K562 (cell line): ENCODE measurements around the gene SERTAD1. TPM values are rescaled to one million over a fixed set of nuclear protein-coding genes. Genes with fewer than 3 reads are reported as not detected.

Source experiments
- CC2D1A ChIP-seq: fragments of 450-650 bp; IDR thresholded peaks from 2 replicates; pipeline ENCODE4 v1.6.1; 2017; ENCODE audit warnings: mild to moderate bottlenecking
- DPF2 ChIP-seq: fragments of 450-650 bp; IDR thresholded peaks from 2 replicates; pipeline ENCODE4 v1.6.1; 2016
- EZH2 ChIP-seq: IDR thresholded peaks from 2 replicates; pipeline ENCODE4 v1.6.1; 2012; ENCODE audit warnings: low read depth, mild to moderate bottlenecking, inconsistent platforms, low read length, borderline replicate concordance
- HDAC2 ChIP-seq: fragments of 450-650 bp; IDR thresholded peaks from 2 replicates; pipeline ENCODE4 v1.6.1; 2016; ENCODE audit warnings: mild to moderate bottlenecking
- MTA2 ChIP-seq: fragments of 450-650 bp; IDR thresholded peaks from 2 replicates; pipeline ENCODE4 v1.6.1; 2016; ENCODE audit warnings: low read depth
- NONO ChIP-seq, 2 experiments: fragments of 200-400 bp in 1 of 2; fragments of 450-650 bp in 1 of 2; formaldehyde crosslinking in 1 of 2; IDR thresholded peaks; 2 replicates each; pipeline ENCODE4 v1.6.1; 2017; ENCODE audit warnings: low read depth in 2 of 2, mild to moderate bottlenecking in 2 of 2, moderate library complexity in 2 of 2, low read length in 1 of 2
- SIRT6 ChIP-seq: IDR thresholded peaks from one replicate; pipeline ENCODE4 v1.6.1; 2012; ENCODE audit warnings: low read depth, mild to moderate bottlenecking, control low read depth, inconsistent platforms, low read length, moderate library complexity
- ZFX ChIP-seq: sonication (generic); formaldehyde crosslinking; IDR thresholded peaks from 2 replicates; pipeline ENCODE4 v1.8.0; 2022; ENCODE audit warnings: mild to moderate bottlenecking, missing genetic modification reagents, moderate library complexity
- ZNF263 ChIP-seq: sonication (generic); formaldehyde crosslinking; IDR thresholded peaks from 2 replicates; pipeline ENCODE4 v1.8.0; 2022; ENCODE audit warnings: mild to moderate bottlenecking, missing genetic modification reagents, borderline replicate concordance
- ZNF551 ChIP-seq: fragments of 250-450 bp; sonication (Bioruptor Pico); IDR thresholded peaks from 2 replicates; pipeline ENCODE4 v1.5.0; 2021; ENCODE audit warnings: mild to moderate bottlenecking, moderate library complexity
- ZNF57 ChIP-seq: fragments of 450-650 bp; formaldehyde crosslinking; IDR thresholded peaks from 2 replicates; pipeline ENCODE4 v1.4.0; 2020; ENCODE audit warnings: mild to moderate bottlenecking, moderate library complexity
- ZSCAN32 ChIP-seq: fragments of 450-650 bp; formaldehyde crosslinking; IDR thresholded peaks from 2 replicates; pipeline ENCODE4 v1.4.0; 2020; ENCODE audit warnings: mild to moderate bottlenecking, moderate library complexity
- ZZZ3 ChIP-seq: fragments of 450-650 bp; IDR thresholded peaks from 2 replicates; pipeline ENCODE4 v1.6.1; 2016; ENCODE audit warnings: antibody characterized with exemption, mild to moderate bottlenecking, moderate library complexity
- polyA plus RNA-seq, 8 experiments: library from polyadenylated mRNA; depleted of rRNA in 4 of 8; stranded (reverse) in 5 of 8; unstranded in 3 of 8; fragments of >200 nt; fragmentation: Nextera tagmentation in 2 of 8; fragmentation: Illumina TruSeq in 1 of 8; extraction: Ambion mirVana in 2 of 8; extraction: Trizol in 1 of 8; gene quantifications; 2 replicates each; pipeline versions ENCODE4 v1.2.1 to v1.2.3, GENCODE V29; 2011 to 2014; ENCODE audit warnings: inconsistent platforms in 1 of 8, missing spikeins in 1 of 8
- total RNA-seq, 7 experiments: library from RNA; depleted of rRNA in 6 of 7; stranded (reverse); fragments of >200 nt in 6 of 7; fragmentation: Illumina TruSeq in 2 of 7; extraction: Trizol in 2 of 7; gene quantifications; 2 replicates each; pipeline versions ENCODE4 v1.2.1 to v1.2.3, GENCODE V29; 2011 to 2021; ENCODE audit warnings: low replicate concordance in 1 of 7
- TF ChIP-seq, protein P1 (sequence below): fragments of 250-450 bp; sonication (Bioruptor Pico); IDR thresholded peaks from 2 replicates; pipeline ENCODE4 v1.9.0; 2021; ENCODE audit warnings: mild to moderate bottlenecking, inconsistent platforms
- TF ChIP-seq, protein P2 (sequence below): fragments of 450-650 bp; IDR thresholded peaks from 2 replicates; pipeline ENCODE4 v1.6.1; 2016; ENCODE audit warnings: borderline replicate concordance
- TF ChIP-seq, protein P3 (sequence below): fragments of 250-450 bp; sonication (Bioruptor Pico); IDR thresholded peaks from 2 replicates; pipeline ENCODE4 v1.5.0; 2020; ENCODE audit warnings: mild to moderate bottlenecking, borderline replicate concordance
- TF ChIP-seq, protein P4 (sequence below): fragments of 450-650 bp; formaldehyde crosslinking; IDR thresholded peaks from 2 replicates; pipeline ENCODE4 v1.4.0; 2020; ENCODE audit warnings: mild to moderate bottlenecking, mixed read lengths
- TF ChIP-seq, protein P5 (sequence below), 2 experiments: fragments of 450-650 bp; conservative IDR thresholded peaks; 2 replicates each; pipeline ENCODE4 v1.6.1; 2017; ENCODE audit warnings: mild to moderate bottlenecking in 2 of 2, moderate library complexity in 2 of 2

The SERTAD1 gene
- total and polyA plus RNA-seq, 9 of the 15 experiments (the other 6 are each of a cell fraction or from before 2014, with no cell fraction given): 0.15 to 8.7 (median 4.9) TPM

DNA sequence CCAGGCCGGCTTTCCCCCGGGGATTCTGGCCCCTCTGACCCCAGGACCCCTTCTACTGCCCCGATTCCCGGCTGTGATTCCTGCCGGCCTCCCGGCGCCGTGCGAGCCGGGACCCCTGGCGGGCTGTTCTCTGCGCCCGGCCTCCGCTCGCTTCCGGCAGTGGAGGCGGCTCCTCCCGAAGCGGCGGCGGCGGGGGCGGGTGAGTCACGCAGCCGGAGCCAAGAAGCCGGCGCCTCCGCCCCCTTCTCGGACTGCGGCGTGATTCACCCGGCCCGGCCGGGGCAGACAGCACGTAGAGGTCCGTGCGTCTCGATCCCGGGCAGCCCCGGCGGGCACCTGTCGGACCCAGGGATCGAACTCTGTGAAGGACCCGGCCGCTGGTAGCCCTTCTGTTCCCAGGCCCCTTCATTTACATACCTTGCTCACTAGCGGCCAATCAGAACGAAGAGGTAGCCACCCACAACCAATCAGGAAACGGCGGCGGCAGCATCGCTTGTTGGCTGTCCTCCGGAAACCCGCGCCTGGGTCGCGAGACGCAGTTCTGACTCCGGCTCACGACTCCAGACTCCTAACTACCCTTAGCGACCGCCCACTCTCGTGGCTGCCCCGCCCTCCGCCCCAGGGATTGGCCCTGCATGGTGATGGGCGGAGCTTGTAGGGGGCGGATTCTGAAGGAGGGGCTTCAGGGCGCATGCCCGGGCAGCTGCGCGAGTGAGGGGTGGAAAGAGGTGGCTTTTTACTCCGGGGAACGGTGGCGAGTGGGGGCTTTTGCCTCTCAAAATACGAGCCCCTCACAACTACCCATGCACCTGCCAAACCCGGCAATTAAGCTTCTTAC lies at the start of gene SERTAD1 (continued):
- TF ChIP-seq, protein P1, sequence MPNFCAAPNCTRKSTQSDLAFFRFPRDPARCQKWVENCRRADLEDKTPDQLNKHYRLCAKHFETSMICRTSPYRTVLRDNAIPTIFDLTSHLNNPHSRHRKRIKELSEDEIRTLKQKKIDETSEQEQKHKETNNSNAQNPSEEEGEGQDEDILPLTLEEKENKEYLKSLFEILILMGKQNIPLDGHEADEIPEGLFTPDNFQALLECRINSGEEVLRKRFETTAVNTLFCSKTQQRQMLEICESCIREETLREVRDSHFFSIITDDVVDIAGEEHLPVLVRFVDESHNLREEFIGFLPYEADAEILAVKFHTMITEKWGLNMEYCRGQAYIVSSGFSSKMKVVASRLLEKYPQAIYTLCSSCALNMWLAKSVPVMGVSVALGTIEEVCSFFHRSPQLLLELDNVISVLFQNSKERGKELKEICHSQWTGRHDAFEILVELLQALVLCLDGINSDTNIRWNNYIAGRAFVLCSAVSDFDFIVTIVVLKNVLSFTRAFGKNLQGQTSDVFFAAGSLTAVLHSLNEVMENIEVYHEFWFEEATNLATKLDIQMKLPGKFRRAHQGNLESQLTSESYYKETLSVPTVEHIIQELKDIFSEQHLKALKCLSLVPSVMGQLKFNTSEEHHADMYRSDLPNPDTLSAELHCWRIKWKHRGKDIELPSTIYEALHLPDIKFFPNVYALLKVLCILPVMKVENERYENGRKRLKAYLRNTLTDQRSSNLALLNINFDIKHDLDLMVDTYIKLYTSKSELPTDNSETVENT (CRISPR knock-in tag): peak; percentile 10; the same call in 1 of the 2 replicates
- 0 out of 2 replicates have a peak, but pooled peaks have one; percentile 40 for TF ChIP-seq DPF2
- peak; percentile 81 for TF ChIP-seq ZFX
- TF ChIP-seq ZNF57 (CRISPR knock-in tag): no peak
- TF ChIP-seq ZNF263 (CRISPR knock-in tag): no peak
- no peak for TF ChIP-seq MTA2
- TF ChIP-seq, protein P2, sequence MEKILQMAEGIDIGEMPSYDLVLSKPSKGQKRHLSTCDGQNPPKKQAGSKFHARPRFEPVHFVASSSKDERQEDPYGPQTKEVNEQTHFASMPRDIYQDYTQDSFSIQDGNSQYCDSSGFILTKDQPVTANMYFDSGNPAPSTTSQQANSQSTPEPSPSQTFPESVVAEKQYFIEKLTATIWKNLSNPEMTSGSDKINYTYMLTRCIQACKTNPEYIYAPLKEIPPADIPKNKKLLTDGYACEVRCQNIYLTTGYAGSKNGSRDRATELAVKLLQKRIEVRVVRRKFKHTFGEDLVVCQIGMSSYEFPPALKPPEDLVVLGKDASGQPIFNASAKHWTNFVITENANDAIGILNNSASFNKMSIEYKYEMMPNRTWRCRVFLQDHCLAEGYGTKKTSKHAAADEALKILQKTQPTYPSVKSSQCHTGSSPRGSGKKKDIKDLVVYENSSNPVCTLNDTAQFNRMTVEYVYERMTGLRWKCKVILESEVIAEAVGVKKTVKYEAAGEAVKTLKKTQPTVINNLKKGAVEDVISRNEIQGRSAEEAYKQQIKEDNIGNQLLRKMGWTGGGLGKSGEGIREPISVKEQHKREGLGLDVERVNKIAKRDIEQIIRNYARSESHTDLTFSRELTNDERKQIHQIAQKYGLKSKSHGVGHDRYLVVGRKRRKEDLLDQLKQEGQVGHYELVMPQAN: peak; percentile 35; the same call in 1 of the 2 replicates
- no peak for TF ChIP-seq ZNF551 (CRISPR knock-in tag)
- TF ChIP-seq, protein P3, sequence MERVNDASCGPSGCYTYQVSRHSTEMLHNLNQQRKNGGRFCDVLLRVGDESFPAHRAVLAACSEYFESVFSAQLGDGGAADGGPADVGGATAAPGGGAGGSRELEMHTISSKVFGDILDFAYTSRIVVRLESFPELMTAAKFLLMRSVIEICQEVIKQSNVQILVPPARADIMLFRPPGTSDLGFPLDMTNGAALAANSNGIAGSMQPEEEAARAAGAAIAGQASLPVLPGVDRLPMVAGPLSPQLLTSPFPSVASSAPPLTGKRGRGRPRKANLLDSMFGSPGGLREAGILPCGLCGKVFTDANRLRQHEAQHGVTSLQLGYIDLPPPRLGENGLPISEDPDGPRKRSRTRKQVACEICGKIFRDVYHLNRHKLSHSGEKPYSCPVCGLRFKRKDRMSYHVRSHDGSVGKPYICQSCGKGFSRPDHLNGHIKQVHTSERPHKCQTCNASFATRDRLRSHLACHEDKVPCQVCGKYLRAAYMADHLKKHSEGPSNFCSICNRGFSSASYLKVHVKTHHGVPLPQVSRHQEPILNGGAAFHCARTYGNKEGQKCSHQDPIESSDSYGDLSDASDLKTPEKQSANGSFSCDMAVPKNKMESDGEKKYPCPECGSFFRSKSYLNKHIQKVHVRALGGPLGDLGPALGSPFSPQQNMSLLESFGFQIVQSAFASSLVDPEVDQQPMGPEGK (CRISPR knock-in tag): no peak
- peak; percentile 34 for TF ChIP-seq HDAC2
- no peak for TF ChIP-seq CC2D1A
- TF ChIP-seq, protein P4, sequence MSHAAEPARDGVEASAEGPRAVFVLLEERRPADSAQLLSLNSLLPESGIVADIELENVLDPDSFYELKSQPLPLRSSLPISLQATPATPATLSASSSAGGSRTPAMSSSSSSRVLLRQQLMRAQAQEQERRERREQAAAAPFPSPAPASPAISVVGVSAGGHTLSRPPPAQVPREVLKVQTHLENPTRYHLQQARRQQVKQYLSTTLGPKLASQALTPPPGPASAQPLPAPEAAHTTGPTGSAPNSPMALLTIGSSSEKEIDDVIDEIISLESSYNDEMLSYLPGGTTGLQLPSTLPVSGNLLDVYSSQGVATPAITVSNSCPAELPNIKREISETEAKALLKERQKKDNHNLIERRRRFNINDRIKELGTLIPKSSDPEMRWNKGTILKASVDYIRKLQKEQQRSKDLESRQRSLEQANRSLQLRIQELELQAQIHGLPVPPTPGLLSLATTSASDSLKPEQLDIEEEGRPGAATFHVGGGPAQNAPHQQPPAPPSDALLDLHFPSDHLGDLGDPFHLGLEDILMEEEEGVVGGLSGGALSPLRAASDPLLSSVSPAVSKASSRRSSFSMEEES (CRISPR knock-in tag): no peak
- peak; percentile 9; the same call in 1 of the 2 replicates for TF ChIP-seq ZSCAN32 (CRISPR knock-in tag)
- TF ChIP-seq NONO (IDR thresholded peaks at IDR 0.05; ENCODE audit: low read depth in 2 of 2, low read length in 1 of 2): peak; percentile 72 to 78; a peak in 2 of 4 replicates
- TF ChIP-seq ZZZ3: no peak
- TF ChIP-seq, protein P5, sequence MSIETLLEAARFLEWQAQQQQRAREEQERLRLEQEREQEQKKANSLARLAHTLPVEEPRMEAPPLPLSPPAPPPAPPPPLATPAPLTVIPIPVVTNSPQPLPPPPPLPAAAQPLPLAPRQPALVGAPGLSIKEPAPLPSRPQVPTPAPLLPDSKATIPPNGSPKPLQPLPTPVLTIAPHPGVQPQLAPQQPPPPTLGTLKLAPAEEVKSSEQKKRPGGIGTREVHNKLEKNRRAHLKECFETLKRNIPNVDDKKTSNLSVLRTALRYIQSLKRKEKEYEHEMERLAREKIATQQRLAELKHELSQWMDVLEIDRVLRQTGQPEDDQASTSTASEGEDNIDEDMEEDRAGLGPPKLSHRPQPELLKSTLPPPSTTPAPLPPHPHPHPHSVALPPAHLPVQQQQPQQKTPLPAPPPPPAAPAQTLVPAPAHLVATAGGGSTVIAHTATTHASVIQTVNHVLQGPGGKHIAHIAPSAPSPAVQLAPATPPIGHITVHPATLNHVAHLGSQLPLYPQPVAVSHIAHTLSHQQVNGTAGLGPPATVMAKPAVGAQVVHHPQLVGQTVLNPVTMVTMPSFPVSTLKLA (conservative IDR thresholded peaks at IDR 0.05): peak; percentile 79 to 82
- TF ChIP-seq SIRT6: no peak
- TF ChIP-seq EZH2: no peak
